CD4-positive, alpha-beta T cell treated with Interleukin-2 at 100 ng/mL for 4 hours (primary cell): ENCODE measurements around the gene DYNAP.

Source experiments
- DNase-seq: peaks from one replicate; pipeline ENCODE4 v3.0.0-alpha.2; 2020; ENCODE audit warnings: low spot score

The DYNAP gene, protein sequence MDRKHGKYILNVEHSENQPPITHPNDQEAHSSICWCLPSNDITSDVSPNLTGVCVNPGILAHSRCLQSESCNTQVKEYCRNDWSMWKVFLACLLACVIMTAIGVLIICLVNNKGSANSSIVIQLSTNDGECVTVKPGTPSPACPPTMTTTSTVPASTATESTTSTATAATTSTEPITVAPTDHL

GRCh38 chr18:54590945-54591344 lies at the start of gene DYNAP:
Gene DYNAP, plus strand, starts transcription at chr18:54591245. Its CDS starts 38 bp downstream, at chr18:54591283.
- DNase-seq = no peak

GRCh38 chr18:54551590-54551989 lies 39.5 kb upstream of the DYNAP start:
- no peak for DNase-seq

DNA sequence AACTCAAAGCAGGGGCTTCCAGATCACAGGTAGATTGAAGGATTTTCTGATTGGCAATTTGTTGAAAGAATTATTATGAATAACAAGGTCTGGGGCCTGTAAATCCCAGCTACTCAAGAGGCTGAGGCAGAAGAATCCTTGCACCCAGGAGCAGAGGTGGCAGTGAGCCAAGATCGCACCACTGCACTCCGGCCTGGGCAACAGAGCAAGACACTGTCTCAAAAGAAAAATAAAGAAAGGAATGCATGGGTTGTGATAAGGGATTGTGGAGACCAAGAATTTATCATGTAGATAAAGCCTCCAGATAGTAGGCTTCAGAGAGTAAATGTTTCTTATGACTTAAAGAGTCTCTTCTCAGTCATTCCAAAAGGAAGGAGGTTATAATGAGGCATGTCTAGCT lies 35.8 kb upstream of the DYNAP start:
- DNase-seq = no peak

DNA sequence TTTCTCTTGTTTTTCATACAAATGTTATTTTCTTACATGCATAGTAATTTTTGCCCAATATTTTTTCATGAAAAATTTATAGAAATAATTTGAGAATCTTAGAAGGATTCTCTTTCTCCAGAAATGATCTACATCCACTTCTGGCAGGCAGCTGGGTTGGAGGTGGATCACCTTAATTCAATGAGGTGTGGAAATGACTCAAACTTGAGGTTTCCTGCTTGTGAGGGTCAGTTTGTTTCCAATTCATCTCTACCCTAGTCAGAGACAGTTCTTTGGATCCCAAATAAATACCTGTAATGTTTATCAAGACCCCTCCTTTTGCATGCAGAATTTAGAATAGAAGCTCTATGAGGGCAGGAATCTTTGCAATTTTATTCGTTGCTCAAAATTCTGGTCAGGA lies 35.0 kb upstream of the DYNAP start:
- no peak for DNase-seq

GRCh38 chr18:54557958-54558357 lies 33.1 kb upstream of the DYNAP start:
- no peak for DNase-seq

GRCh38 chr18:54558609-54559585 lies 32.1 kb upstream of the DYNAP start:
- peak; percentile 19 for DNase-seq

DNA sequence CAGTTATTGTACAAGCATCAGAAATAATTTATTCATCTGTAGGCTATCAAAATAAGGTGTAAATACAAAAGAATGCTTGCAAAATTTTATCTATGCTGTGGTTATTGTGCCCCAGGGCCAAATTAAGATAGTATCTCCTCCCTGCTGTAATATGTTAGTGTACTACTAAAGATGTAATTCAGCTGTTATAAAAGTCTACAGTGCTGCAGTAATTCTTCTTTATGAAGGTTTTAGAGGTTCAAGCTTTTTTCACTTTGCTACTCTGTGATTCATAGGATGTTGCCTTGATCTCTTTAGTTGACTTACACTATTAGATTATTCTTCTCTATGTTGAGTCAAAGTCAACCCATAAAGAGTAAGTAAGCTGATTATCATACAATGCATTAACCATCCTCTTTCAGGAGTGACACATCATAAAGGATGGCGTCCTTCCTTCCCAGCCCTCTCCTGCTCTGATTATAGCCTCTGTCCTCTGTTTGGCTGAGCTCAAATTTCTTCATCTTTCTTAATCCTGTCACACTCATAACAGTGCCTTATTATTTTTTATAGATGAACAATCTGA lies 29.3 kb upstream of the DYNAP start:
- no peak for DNase-seq

- no peak for DNase-seq
These were observed 10.8 kb upstream of the DYNAP start for GRCh38 chr18:54580202-54580729.

DNA sequence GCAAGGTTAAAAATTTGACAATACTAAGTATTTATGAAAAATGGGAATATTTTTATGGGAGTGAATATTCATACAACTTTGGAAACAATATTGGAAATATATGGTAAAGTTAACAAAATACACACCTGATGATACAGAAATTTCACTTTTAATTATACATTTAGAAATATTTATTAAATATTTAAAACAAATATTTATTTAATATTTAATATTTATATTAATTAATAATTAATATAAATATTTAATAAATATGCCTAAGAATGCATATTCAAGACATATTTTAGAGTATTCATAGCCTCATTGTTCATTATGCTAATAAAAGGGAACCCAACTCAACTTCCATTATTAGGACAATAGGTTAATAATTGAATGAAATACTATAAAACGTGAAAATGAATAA lies 7.0 kb upstream of the DYNAP start:
- DNase-seq = no peak

- DNase-seq = no peak
These were observed 5.3 kb upstream of the DYNAP start for GRCh38 chr18:54585743-54586142.

DNA sequence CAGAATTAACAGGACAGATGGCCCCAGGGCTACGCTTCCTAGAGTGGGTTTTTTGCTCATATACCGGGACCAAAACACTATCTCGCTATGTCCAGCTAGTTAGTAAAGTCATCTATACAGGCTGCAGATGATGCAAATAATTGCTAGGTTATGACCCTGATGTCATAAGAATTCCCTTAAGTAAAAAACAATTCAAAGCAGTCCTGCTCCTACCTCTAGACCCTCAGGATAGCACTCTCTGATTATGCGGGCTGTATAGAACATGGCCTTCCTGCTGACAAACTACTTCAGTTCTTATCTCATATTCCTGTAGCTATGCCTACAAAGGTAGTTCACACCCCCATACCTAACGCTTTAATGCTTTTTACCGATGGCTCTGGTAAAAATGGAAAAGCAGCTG lies 13.2 kb downstream of the DYNAP start:
- DNase-seq = no peak

GRCh38 chr18:54606835-54607212 lies 15.8 kb downstream of the DYNAP start:
- DNase-seq = no peak

DNA sequence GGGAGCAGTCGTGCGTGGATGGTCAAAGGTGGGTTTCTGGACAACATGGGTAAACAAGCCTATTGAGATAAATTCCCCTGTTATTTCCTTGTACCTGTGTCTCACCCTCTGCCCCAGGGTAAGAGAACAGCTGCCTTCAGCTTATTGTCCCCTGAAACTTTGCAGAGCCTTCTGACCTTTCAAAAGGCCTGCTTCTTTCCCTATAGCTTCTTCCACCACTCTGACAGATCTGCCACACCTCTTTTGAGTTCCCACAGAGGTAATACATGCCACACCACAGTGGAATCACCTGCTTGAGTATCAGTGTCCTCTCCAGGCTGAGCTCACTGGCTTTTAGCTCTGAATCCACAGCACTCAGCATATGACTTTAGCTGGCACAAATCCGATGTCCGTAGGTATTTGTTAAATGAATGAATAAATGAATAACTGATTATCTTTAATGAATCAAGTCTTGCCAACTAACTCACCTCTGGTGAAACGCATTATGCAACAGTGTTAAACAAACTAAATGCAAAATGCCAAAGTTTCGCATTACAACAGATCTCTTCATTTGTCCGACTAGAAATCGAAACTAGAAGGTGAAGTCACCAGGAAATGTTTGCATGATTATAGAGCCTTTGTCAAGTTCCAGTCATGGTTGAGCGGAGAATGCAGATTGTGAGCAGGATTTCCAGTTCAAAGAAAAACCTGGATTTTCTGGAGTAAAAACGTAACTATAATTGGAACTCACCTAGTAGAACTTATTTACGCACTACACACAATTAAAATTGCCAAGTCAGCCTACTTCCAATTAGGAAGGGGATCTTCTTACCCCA lies 16.4 kb downstream of the DYNAP start:
- no peak for DNase-seq

GRCh38 chr18:54608028-54608642 lies 17.1 kb downstream of the DYNAP start:
- no peak for DNase-seq

GRCh38 chr18:54611816-54612215 lies 20.8 kb downstream of the DYNAP start:
- no peak for DNase-seq

DNA sequence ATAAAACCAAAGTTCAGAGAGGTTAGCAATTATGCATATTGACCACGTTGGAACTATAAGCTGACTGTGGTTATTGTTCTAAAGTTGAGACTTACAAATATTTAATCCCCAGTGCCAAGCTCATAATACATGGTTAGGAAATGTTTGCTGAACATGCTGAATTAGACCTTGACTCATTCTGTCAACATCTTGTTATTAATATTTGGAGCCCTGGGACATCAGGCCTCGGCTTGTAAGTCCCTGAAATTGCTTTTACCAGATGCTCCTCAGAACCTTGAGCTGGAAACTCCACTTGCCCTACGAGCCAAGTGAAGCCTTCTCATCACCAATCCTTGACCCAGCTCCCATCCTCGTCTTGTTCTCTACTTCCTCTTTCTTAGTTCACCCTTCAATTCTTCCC lies 21.2 kb downstream of the DYNAP start:
- no peak for DNase-seq

DNA sequence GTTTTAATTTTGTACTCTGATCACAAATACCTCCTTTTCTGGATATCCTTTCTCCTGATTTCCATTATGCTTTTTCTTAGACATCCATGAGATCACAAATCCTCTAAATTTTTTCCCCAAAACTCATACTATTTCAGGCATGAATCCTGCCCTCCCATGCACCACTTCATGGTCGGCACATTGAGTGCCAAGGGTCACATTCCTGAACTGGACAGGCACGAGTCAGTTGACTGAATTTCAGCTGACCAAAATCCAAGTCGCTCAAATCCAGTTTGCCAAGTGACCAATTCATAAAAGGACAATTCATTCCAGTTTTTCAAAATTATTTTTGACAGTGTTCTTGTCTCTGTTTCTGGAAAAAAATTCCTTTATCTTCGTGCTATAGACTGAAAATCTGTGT lies 22.1 kb downstream of the DYNAP start:
- no peak for DNase-seq

- DNase-seq = no peak
These were observed 25.3 kb downstream of the DYNAP start for GRCh38 chr18:54616220-54616848.

- DNase-seq = no peak
These were observed 31.0 kb downstream of the DYNAP start for GRCh38 chr18:54622084-54622483.

DNA sequence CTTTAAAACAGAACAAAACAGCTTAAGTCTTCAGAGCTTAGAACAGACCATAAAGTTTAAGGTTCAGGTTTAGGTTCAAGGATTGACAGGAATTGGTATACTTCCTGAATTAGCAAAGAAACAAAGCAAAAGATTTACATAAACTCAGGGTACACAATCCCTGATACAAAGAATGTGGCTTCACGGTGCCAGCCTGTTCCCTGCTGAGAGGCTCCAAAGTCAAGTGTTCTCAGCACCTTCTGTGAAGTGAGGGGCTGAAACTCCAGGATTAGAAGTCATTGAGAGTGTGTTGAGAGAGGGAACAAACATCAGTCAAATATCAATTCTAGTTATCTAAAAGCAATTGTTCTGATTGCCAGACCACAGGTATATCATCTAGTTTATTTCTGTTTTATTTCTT lies 35.7 kb downstream of the DYNAP start:
- no peak for DNase-seq

DNA sequence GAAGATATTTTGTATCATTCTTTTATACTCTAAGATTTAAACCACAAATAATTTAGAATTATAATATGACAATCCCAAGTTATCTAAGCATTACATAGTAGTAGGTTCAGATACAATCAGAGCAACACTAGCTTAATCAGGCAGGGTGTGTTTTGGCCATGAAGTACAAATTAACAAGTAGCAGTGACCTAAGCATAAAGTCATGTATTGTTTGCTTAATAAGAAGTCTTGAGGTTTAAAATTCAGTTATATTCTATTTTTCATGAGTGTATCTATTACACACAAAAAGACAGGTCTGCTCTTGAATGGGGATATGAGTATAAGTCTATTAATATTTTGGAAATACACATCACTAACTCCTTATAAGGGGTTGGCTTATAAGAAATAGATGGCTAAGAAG lies 39.9 kb downstream of the DYNAP start:
- no peak for DNase-seq
